OCI-LY3 (cell line): ENCODE data around the gene RAB29.

Experiments
- H2AFZ ChIP-seq: fragments of 200-600, 300-600 bp; shearing (Covaris generic); 2 replicates; pipeline ENCODE4 v1.6.0; 2014; ENCODE audit warnings: antibody characterized with exemption, low read depth, low read length
- H3K27ac ChIP-seq: fragments of 200-600, 300-600 bp; sonication (generic); 2 replicates; pipeline ENCODE4 v1.5.1; 2014; ENCODE audit warnings: mild to moderate bottlenecking, low read length, moderate library complexity, mixed read lengths
- H3K27me3 ChIP-seq: fragments of 200-600, 300-600 bp; sonication (generic); 2 replicates; pipeline ENCODE4 v1.6.1; 2014; ENCODE audit warnings: low read depth, low read length, mixed read lengths
- H3K36me3 ChIP-seq: fragments of 200-600, 300-600 bp; sonication (generic); replicated peaks from 2 replicates; pipeline ENCODE3; 2014; ENCODE audit warnings: low read depth, low read length, mixed read lengths
- H3K4me1 ChIP-seq: fragments of 300-600, 200-600 bp; sonication (generic); 2 replicates; pipeline ENCODE4 v1.6.1; 2014; ENCODE audit warnings: low read length, mixed read lengths
- H3K4me2 ChIP-seq: fragments of 200-600, 300-600 bp; sonication (generic); 2 replicates; pipeline ENCODE4 v1.6.1; 2014; ENCODE audit warnings: low read length, mixed read lengths
- H3K4me3 ChIP-seq: fragments of 300-600, 200-600 bp; sonication (generic); 2 replicates; pipeline ENCODE4 v1.5.1; 2014; ENCODE audit warnings: antibody characterized with exemption, mild to moderate bottlenecking, low read length, moderate library complexity
- H3K79me2 ChIP-seq: fragments of 300-600, 200-600 bp; shearing (Covaris generic); 2 replicates; pipeline ENCODE4 v1.6.1; 2014; ENCODE audit warnings: mild to moderate bottlenecking, low read length, mixed read lengths
- H3K9ac ChIP-seq: fragments of 300-600, 200-600 bp; shearing (Covaris generic); 2 replicates; pipeline ENCODE4 v1.6.0; 2014; ENCODE audit warnings: mild to moderate bottlenecking, low read length, moderate library complexity
- H3K9me3 ChIP-seq: fragments of 200-600, 300-600 bp; shearing (Covaris generic); 2 replicates; pipeline ENCODE4 v1.6.1; 2014; ENCODE audit warnings: low read length, mixed read lengths; ENCODE audit not compliant: insufficient read depth
- H4K20me1 ChIP-seq: fragments of 200-600, 300-600 bp; sonication (generic); 2 replicates; pipeline ENCODE4 v1.6.1; 2016; ENCODE audit warnings: low read length, mixed read lengths; ENCODE audit not compliant: insufficient read depth
- CTCF ChIP-seq: fragments of 200-600, 300-600 bp; sonication (generic); IDR thresholded peaks from 2 replicates; pipeline ENCODE4 v1.5.1; 2014; ENCODE audit warnings: antibody characterized with exemption, low read length, low read depth
- EZH2phosphoT487 ChIP-seq: fragments of 200-600 bp; shearing (Covaris generic); IDR thresholded peaks from 2 replicates; pipeline ENCODE4 v1.6.1; 2018; ENCODE audit warnings: antibody characterized with exemption, mixed run types, low read depth

Gene RAB29

DNA sequence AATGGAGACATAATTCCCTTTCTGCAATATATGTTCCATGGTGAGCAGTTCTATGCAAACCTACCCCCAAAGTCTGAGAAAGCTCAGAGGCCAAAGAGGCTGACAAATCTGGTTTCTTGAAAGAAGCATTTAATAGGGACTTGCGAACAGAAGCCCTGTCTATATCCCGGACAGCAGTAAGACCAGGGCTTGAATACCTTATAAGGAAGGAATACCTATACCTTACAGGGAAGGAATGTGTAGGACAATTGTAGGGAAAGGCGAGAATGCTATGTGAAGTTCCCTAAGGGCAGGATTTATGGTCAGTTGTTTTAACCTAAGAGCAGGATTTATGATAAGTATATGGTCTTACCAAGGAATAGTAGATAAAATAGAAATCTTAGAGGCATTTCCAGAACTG, 42.7 kb upstream of the RAB29 start:
- Histone ChIP-seq H3K79me2 (peaks cover 22% of the 10 kb centered on the region), H3K9ac (no peak overlapping the region), H4K20me1 (no peaks in the 10 kb centered on the region), H3K4me2 (no peak overlapping the region), H3K27me3 (no peaks in the 10 kb centered on the region), H3K4me1 (peaks cover 8% of the 10 kb centered on the region), H3K9me3 (peaks cover 11% of the 10 kb centered on the region; the same call in 1 of the 2 replicates), H3K27ac (no peak overlapping the region), H3K4me3 (no peak overlapping the region), H2AFZ (no peak overlapping the region), H3K36me3 (peaks cover 21% of the 10 kb centered on the region)
- no peak for TF ChIP-seq EZH2phosphoT487
- no peak for TF ChIP-seq CTCF

DNA sequence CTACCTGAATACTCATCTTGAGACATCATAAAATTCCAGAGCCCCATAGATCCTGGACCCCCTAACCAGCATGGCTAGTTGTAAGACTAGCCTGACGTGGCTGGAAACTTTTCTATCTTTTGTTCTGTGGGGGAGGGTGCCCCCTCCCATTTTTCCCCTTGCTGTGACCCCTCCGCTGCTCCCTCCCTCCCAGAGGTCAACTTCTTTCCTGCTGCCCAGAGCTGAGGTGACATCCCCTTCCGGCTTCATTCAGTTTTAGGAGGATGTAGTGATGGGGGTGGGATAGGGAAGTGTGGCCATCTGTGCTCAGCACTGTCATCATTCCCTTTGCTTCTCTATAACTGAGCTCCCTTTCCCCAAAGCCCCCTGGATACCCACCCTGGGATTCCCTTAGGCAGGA, 42.1 kb upstream of the RAB29 start:
- TF ChIP-seq CTCF (no peak), EZH2phosphoT487 (no peak)
- no peaks in the 10 kb centered on the region for H3K27me3 ChIP-seq
- no peak overlapping the region for H2AFZ ChIP-seq
- H3K4me2 ChIP-seq = no peak overlapping the region
- no peaks in the 10 kb centered on the region for H4K20me1 ChIP-seq
- H3K4me3 ChIP-seq = no peak overlapping the region
- H3K9ac ChIP-seq = no peak overlapping the region
- H3K36me3 ChIP-seq = peaks cover 15% of the 10 kb centered on the region
- peaks cover 5% of the 10 kb centered on the region; the same call in 1 of the 2 replicates for H3K9me3 ChIP-seq
- peaks cover 21% of the 10 kb centered on the region for H3K79me2 ChIP-seq
- no peak overlapping the region for H3K27ac ChIP-seq
- peaks cover 8% of the 10 kb centered on the region for H3K4me1 ChIP-seq

DNA sequence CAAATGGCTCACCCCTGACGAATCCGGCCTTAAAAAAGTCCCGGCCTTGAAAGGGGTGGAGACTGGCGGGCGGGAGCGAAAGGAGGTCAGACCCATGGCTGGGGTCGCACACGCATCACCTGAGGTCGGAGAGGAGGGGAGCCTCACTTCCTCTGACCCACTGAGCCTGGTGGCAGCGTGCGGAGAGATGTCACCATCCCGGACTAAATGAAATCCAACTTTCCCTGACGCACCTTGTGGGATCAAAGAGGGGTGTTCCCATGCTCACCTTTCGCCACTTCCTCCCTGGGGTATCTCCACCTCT, 38.4 kb upstream of the RAB29 start:
- H3K27ac ChIP-seq = no peak overlapping the region; the same call in 1 of the 2 replicates
- H3K9ac ChIP-seq = peak overlapping the region; percentile 94
- peak overlapping the region; percentile 88 for H3K4me2 ChIP-seq
- 0 out of 2 replicates have a peak overlapping the region, but pooled peaks have one; percentile 47 for H2AFZ ChIP-seq
- peaks cover 56% of the 10 kb centered on the region for H3K79me2 ChIP-seq
- H3K4me1 ChIP-seq = peaks cover 20% of the 10 kb centered on the region
- H3K36me3 ChIP-seq = peaks cover 24% of the 10 kb centered on the region
- H3K4me3 ChIP-seq = peak overlapping the region; percentile 92
- H4K20me1 ChIP-seq = peaks cover 23% of the 10 kb centered on the region
- H3K27me3 ChIP-seq = no peaks in the 10 kb centered on the region
- no peaks in the 10 kb centered on the region for H3K9me3 ChIP-seq
- TF ChIP-seq EZH2phosphoT487 = no peak
- TF ChIP-seq CTCF = no peak

DNA sequence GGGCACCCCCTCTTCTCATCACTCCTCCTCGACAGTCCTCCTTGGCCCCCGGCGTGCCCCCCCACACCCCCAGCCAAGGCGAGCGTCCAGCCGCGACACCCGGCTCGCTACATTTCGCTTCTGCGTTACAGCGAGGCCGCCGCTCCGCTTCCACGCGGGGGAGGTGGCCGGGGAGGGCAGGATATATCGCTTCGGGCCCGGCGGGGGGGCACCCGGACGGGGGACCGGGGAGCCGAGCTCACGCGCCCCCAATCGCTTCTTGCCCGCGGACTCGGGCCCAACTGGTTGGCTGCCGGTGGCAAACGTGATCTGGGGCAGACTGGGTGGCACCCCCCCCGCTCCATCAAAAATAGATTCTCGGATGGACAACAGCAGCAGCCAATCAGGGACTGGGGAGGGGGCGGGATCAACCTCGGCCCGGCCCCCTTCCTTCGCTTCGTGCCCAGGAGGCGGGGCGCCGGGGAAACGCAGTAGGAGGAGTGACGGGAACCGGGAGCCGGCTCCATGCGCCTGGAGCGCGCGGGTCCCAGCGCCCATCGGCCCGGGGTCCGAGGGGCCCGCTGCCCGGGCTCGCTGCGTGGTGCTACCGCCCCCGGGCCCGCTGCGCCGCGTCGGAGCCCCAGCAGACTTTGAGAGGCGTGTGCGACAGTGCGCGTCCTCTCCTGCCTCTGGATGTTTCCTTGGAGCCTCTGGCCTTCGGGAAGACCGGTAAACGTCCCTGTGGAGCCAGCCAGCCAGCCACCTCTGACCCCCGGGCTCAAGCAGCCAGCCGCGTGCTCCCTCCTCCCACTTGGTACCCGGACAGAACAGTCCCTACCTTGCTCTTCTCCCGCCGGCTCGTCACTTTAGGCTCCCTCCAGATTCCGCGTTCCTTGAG, 37.8 kb upstream of the RAB29 start, which contains the start of gene SLC41A1:
Gene SLC41A1 (minus strand): TSS at position 321 of the 877 bp plus-strand sequence. CDS start 2,757 bp downstream, outside the sequence.
- Histone ChIP-seq H3K79me2 (peaks cover 62% of the 10 kb centered on the region), H3K9me3 (no peaks in the 10 kb centered on the region), H3K4me1 (peaks cover 20% of the 10 kb centered on the region), H3K4me2 (peak within 1 kb of the TSS; percentile 88), H3K27me3 (no peaks in the 10 kb centered on the region), H2AFZ (0 out of 2 replicates have a peak within 1 kb of the TSS, but pooled peaks have one; percentile 47), H3K36me3 (peaks cover 29% of the 10 kb centered on the region), H3K4me3 (peak within 1 kb of the TSS; percentile 92), H3K9ac (peak within 1 kb of the TSS; percentile 94), H4K20me1 (peaks cover 29% of the 10 kb centered on the region), H3K27ac (peak within 1 kb of the TSS; percentile 53)
- no peak for TF ChIP-seq EZH2phosphoT487
- TF ChIP-seq CTCF = no peak
